ENCODE measurements around the gene CAPRIN1. TPM values are rescaled to one million over a fixed set of nuclear protein-coding genes. Genes with fewer than 3 reads are reported as not detected.

Gene CAPRIN1
- total RNA-seq, 1 donor from 2014 or later: 116 TPM

DNA sequence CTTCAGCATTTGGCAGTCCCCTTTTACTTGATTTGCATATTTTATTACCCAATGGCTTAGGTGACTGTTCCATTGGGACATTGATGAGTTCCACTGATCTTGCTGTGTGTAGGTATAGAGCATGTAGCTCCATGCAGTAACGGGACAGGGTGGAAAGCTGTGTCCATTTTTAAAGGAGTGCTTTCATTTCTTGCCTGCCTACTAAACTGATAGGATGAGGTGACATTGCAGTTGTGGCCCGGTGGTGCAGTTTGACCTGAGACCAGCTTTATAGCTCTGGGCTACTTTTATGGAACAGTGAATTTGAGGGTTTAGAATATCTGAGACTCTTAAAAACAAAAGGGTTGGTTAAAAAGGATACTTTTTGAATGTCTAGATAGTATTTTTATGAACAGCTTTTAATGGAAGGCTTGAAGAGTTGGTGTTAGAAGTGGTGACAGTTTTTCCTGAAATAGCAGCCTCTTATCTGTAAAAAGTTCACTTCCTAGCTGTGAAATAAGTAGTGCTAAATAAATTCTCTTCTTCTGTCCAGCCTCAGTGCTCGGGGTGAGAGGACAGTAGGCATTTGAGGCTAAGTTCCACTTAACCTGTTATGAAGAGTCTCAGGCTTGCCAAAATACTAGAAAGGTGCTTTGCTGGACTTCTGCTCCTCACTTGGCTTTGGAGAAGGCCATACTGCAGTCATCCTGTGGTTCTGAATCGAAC lies 80.9 kb downstream of the CAPRIN1 start:
- intact Hi-C loops (cut with micrococcal nuclease): no loop called here
- DNase-seq (no peak), ATAC-seq (peak; percentile 74)

DNA sequence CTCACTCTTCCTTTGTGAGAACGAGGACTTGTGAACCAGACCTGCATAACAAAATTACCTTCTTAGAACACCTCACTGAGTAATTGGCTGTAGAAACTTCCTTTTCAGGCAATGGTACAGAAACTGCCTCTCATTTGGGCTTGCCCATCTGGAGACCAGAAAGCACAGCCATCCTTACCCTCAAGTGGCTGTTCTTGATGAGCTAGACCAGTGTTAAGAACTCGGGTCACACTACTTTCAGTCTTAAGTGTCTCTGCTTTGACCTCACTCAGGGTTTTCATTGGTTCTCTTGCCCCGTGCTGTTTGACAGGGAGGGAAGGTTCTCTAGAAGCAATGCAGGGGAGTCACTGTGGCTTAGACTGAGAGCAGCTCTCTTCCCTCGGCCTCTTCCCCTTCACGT lies 83.2 kb downstream of the CAPRIN1 start:
- no peak for DNase-seq
- intact Hi-C loops (cut with micrococcal nuclease): no loop called here
- no peak for ATAC-seq

DNA sequence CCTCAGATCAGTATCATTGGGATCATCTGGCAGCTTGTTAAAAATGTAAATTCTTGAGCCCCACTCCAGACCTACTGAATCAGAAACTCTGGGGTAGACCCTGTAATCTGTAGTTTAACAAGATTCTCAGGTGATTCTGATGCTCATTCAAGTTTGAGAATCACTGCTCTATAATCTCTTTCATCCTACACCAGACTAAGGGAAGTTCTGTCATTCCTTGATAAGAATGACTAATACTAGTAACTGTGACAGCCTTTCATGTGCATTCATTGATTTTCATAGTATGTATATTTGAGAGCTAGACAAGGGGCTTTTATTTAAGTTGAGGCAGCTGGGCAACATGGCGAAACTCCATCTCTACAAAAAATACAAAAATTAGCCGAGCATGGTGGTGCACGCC lies 83.9 kb downstream of the CAPRIN1 start:
- intact Hi-C loops (cut with micrococcal nuclease): no loop called here
- DNase-seq (no peak), ATAC-seq (no peak)

DNA sequence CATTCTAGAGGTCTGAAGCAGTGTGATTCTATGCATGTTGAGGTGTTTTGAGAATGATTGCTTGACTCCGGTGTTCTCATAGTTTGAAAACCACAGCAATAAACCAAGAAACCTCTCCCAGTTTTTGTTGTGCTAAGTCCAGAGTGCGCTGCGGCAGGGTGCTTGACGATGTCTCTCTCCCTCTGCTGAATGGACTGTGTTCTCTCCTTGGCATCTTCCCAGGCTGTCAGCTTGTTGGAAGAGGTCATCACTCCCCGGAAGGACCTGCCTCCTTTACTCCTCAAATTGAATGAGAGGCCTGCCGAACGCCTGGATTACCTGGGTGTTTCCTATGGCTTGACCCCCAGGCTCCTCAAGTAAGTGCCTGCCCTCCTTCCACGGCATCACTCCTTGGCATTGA lies 84.9 kb downstream of the CAPRIN1 start:
- no peak for ATAC-seq
- DNase-seq: no peak
- intact Hi-C loops (cut with micrococcal nuclease): no loop called here

DNA sequence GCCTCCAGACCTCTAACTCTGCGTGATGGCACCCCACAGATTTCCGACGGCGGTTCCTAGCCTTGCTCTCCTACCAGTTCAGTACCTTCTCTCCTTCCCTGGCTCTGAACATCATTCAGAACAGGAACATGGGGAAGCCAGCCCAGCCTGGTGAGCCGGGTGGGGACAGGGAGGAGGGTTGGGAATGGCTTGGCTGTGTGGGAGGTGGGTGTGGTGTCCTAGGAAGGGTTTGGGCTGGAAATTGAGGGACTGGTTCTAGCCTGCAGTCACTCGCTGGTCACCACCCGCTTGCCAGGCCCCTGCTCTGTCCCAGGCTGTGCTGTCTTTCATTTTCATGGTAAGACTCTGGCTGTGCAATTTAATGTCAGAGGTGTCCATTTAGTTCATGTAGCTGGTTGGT lies 87.8 kb downstream of the CAPRIN1 start:
- ATAC-seq (no peak), DNase-seq (no peak)
- intact Hi-C loops (cut with micrococcal nuclease): no loop called here

DNA sequence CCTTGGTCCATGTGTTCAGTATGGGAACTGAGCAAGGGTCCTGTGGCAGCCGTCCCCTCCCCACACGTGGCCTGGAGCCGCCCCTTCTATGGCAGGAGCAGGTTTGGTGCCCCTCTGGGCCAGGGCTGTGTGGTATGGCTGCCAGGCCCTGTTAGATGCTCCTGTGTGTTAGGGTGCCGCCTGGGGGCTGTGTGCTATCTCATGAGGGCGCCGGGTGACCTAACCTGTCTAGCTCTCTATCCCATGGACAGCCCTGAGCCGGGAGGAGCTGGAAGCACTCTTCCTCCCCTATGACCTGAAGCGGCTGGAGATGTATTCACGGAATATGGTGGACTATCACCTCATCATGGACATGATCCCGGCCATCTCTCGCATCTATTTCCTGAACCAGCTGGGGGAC lies 88.6 kb downstream of the CAPRIN1 start:
- DNase-seq (no peak), ATAC-seq (no peak)
- intact Hi-C loops (cut with micrococcal nuclease): no loop called here

DNA sequence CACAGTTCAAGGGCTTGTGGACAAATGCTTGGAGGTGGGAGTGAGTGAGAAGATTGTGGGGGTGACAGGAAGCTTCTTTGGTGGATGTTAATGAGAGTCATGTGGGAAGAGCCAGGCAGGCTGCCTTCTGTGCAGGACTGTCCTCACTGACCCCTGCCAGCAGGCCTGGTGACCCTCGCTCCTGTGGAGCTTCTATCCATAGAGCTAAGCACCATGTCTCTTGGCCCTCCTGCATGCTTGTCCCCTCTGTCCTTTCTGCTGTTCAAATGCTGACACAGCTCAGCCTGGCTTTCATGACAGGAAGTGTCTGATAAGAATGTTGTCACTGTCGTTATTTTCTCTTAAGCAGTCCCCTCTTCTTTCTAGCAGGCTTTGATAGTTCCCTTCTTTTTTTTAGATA lies 91.5 kb downstream of the CAPRIN1 start:
- no peak for DNase-seq
- intact Hi-C loops (cut with micrococcal nuclease): no loop called here
- ATAC-seq: peak; percentile 80

DNA sequence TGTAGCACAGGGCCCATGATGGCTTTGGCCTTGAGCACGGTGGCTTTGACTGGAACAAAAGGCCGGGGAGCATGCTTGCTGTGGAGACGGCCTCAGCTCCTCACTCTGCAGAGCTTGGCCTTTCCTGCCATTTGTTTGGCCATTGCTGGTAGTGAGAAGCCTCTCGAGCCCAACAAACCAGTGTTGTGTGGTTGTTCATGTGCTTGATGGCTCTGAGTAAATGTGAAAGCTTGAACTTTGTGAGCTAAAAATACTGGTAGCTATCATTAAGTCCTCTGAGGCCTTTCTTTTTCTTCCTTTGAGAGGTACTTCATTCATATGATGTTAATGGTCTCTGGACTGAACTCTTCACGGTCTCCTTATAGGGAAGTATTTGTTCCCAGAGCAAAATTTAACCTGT lies 93.5 kb downstream of the CAPRIN1 start:
- ATAC-seq (no peak), DNase-seq (no peak)
- intact Hi-C loops (cut with micrococcal nuclease): no loop called here

DNA sequence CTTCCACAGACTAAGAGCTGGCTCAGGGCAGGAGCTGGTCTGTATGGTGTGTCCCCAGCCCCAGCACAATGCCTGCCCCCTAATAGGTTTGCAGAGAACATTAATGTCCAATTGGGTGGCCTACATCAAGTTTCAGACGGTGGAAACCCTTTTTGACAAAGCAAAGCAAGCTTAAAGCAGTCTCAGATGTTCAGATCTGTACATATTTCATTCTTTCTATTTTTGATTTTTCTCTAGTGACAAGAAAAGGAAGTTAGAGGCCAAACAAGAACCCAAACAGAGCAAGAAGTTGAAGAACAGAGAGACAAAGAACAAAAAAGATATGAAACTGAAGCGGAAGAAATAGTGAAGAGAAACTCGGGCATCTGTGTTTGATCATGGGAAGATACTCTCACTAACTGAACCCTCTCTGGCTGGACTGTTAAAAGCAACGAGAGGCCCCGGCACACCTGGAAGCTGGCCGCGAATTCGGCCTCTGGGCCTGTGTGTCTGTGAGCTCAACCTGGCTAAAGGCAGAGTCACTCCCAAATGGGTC lies 94.4 kb downstream of the CAPRIN1 start:
- no peak for DNase-seq
- intact Hi-C loops (cut with micrococcal nuclease): no loop called here
- no peak for ATAC-seq

DNA sequence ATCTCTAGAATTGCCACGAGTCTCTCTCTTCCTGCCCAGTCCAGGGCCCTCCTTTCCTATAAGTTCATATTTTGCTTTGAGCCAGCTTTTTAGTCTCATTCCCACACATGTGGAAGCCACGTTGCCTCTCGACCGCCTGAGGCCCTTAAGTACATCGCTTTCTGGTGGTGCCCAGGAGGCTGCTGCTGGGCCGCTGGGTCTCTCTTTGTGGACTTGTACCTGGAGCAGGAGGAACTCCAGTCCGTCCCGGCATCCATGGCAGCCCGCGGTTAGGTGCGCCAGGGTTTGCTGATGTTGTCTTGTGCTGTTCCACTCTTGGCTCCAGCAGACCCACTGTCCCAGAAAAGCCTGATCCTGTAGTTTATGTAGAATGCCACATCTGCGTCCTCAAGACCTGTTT lies 94.9 kb downstream of the CAPRIN1 start:
- DNase-seq: no peak
- no peak for ATAC-seq
- intact Hi-C loops (cut with micrococcal nuclease): no loop called here

DNA sequence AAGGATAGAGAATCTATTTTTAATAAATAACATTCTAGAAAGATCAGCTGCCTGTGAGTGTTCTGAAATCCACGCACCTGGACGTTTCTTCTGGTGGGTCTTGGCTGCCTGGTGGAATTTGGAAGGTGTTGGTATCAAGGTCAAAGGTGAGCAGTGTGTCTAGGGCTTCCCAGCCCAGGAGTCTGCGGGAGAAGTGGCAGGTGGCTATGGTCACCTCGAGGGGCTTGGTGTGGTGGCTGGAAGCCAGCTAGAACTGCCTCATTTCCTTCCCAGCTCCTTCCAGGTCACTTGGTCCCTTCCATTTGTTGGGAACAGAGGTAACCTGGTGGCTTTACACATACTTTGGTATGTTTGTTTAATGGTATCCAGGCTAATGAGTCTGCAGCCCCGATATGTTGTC lies 95.3 kb downstream of the CAPRIN1 start:
- ATAC-seq: no peak
- intact Hi-C loops (cut with micrococcal nuclease): no loop called here
- no peak for DNase-seq

DNA sequence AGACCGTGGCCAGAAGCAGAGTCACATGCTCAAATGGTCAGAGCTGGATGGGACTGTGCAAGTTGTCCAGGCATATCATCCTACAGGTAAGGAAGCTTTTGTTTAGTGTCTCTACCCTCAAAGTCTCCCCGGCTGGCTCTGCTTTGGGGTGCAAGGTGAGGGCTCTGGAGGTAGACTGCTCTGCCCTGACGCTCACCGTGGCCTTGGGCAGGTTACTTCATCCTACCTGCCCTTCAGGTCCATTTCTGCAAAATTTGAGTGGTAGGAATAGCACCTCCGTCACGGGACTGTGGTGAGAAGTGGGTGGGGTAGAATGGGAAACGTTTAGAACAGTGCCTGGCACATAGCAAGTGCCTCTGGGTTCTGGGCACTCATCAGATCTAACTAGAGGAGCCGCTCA lies 96.0 kb downstream of the CAPRIN1 start:
- intact Hi-C loops (cut with micrococcal nuclease): no loop called here
- DNase-seq: no peak
- no peak for ATAC-seq

DNA sequence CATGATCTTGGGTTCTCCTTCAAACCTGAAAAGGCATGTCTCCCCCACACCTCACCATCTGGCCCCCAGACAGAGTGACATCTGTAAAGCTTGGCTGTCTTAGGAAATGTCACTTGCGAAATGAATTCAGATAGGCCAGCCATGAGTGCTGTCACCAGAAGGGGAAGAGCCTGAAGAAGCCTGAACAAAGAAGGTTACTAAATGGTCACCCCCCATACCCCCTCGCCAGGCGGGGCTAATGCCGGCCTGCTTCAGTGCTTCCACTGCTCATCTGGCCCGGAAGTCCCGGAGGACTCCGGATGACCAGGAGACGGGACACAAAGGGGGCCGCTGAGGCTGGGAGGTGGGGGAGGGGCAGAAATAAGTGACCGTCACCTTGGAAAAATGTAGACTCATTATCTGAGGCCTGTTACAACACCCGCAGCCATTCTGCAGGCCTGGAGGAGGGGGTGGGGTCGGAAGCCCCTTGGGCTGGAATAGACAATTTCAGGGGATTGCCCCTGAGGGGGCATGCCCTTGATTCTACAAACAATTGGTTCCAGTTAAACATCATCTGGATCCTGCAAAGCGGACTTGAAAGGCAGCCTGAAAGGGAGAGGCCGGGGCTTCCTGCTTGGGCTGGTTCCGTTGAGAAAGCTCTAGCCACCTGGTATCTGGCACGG lies 97.1 kb downstream of the CAPRIN1 start:
- intact Hi-C loops (cut with micrococcal nuclease): no loop called here
- DNase-seq (no peak), ATAC-seq (no peak)

DNA sequence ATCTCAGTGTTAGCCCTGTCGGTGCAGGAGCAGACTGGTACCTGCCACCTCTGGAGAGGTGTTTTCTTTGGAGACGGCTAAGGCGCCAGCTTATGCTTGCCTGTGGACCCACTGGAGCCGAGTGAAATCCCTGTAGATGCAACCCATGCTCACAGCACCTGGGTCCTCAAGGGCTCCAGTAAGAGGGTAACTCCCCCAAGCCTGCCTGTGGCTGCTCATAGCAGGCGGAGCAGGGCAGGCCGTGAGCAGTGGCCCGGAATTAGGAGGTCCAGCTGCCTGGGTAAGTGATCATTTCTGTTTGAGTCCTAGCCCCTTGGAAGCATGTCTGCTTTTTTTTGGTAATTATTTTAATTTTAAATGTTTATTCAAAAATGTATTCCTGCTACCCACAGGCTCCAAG lies 97.7 kb downstream of the CAPRIN1 start:
- ATAC-seq (no peak), DNase-seq (no peak)
- intact Hi-C loops (cut with micrococcal nuclease): no loop called here

DNA sequence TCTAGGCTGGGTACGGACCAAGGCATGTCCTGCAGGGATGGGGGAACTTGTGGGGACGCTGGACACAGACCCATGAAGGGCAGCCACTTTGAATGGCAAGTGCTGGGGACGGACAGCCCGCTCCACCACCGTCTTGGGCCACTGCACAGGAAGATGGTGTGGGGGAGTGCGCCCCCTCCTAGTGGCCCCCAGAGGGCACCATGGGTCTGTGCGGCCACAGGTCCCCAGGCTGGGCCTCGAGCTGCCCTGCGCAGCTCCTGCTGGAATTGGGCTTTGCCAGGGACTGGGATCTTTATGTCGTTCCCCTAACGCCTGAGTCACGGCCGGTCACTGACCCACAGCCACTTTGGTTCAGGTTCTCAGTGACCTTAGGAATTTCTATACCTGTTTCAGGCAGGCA lies 98.3 kb downstream of the CAPRIN1 start:
- peak; percentile 44 for ATAC-seq
- no peak for DNase-seq
- intact Hi-C loops (cut with micrococcal nuclease): no loop called here

DNA sequence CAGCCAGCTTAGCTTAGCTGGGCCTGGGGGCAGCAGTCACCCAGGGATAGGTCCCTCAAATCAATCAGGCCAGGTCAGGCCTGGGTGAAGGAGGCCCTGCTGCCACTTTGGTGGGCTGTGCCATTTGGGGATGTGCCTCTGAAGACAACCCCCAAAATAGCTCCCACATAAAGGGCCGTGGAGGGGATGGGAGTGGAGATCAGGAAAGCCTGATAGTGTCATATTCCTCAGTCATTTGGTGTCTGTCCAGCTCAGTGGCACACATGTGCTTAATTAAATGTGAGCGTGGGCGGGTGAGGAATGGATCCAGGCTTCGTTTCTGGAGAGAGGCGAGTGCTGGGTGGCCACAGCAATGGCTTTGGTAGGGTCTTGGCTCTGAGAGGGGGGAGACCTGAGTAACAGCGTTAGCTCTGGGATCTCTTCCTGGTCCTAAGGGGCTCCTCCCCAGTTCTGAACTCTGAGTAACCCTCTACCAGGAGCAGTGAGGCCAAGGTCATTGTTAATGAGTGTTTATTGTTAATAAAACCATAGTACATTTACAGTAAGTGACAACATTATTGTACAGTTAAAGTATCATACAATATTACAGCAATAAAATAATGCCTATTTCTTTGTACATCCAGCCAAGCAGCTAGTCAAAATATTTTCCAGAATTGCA lies 99.1 kb downstream of the CAPRIN1 start:
- no peak for DNase-seq
- ATAC-seq: no peak
- intact Hi-C loops (cut with micrococcal nuclease): no loop called here

Other genes starting within 250 kb of the CAPRIN1 start
- gene LMO2, start 159.7 kb upstream of the CAPRIN1 start, total RNA-seq: 10.9 TPM
- 19.2 TPM for gene NAT10, start 53.9 kb downstream of the CAPRIN1 start, total RNA-seq